Naive thymus-derived CD8-positive, alpha-beta T cell (primary cell): Measurements from ENCODE around the gene TCF7L2. TPM values are rescaled to one million over a fixed set of nuclear protein-coding genes. Genes with fewer than 3 reads are reported as not detected.

Experiments
- ATAC-seq, 2 donors: fragments of 150-1000 bp; cut with Tn5 transposase in 1 of 2; sonication (Bioruptor Pico), chemical (Tn5 transposase) in 1 of 2; 1 replicate in 1 of 2; 2 replicates in 1 of 2; pipeline ENCODE4 v1.10.0; 2021; ENCODE audit warnings: mild to moderate bottlenecking in 2 of 2, moderate library complexity in 2 of 2
- POLR2A ChIA-PET: fragments of 350-600 bp; sonication (Branson Sonifier 250); formaldehyde crosslinking; loops from one replicate; lab custom pipeline; 2021; ENCODE audit warnings: antibody characterized with exemption; lab: Charles Lee
- DNase-seq, 10 donors: peaks; one replicate each; pipeline versions ENCODE4 v3.0.0 to v3.0.0-alpha.2; 2020 to 2022
- H3K27ac Mint-ChIP-seq, 10 donors: one replicate each; pipeline ENCODE4 v1.8.0; 2020 to 2022; ENCODE audit warnings: mild to moderate bottlenecking in 10 of 10, mixed read lengths in 10 of 10, moderate library complexity in 4 of 10, inconsistent platforms in 1 of 10
- H3K27me3 Mint-ChIP-seq, 5 donors: one replicate each; pipeline ENCODE4 v1.8.0; 2021 to 2022; ENCODE audit warnings: mixed read lengths in 5 of 5
- H3K36me3 Mint-ChIP-seq, 3 donors: one replicate each; pipeline ENCODE4 v1.8.0; 2020 to 2022; ENCODE audit warnings: mixed read lengths in 3 of 3, mild to moderate bottlenecking in 2 of 3, inconsistent platforms in 1 of 3
- H3K4me1 Mint-ChIP-seq, 4 donors: one replicate each; pipeline ENCODE4 v1.8.0; 2021 to 2022; ENCODE audit warnings: mixed read lengths in 4 of 4
- H3K4me3 Mint-ChIP-seq, 10 donors: one replicate each; pipeline ENCODE4 v1.8.0; 2020 to 2022; ENCODE audit warnings: mild to moderate bottlenecking in 10 of 10, mixed read lengths in 10 of 10, moderate library complexity in 6 of 10, inconsistent platforms in 1 of 10
- H3K9me3 Mint-ChIP-seq, 9 donors: one replicate each; pipeline ENCODE4 v1.8.0; 2020 to 2022; ENCODE audit warnings: mixed read lengths in 9 of 9, mild to moderate bottlenecking in 3 of 9, inconsistent platforms in 1 of 9, moderate library complexity in 1 of 9
- polyA plus RNA-seq, 3 donors: library from polyadenylated mRNA; unstranded; fragments of 300-500 nt; fragmentation: Illumina TruSeq; gene quantifications; one replicate each; pipeline ENCODE4 v1.2.3, GENCODE V29; 2021
- total RNA-seq, 8 experiments: library from RNA in 2 of 8; stranded (reverse) in 2 of 8; gene quantifications; one replicate each; pipeline ENCODE4 v1.2.3 and lab custom pipeline; 2021 to 2026

Gene TCF7L2
- total and polyA plus RNA-seq, 5 experiments from 2014 or later = 1.6 to 6.0 (median 4.1) TPM

DNA sequence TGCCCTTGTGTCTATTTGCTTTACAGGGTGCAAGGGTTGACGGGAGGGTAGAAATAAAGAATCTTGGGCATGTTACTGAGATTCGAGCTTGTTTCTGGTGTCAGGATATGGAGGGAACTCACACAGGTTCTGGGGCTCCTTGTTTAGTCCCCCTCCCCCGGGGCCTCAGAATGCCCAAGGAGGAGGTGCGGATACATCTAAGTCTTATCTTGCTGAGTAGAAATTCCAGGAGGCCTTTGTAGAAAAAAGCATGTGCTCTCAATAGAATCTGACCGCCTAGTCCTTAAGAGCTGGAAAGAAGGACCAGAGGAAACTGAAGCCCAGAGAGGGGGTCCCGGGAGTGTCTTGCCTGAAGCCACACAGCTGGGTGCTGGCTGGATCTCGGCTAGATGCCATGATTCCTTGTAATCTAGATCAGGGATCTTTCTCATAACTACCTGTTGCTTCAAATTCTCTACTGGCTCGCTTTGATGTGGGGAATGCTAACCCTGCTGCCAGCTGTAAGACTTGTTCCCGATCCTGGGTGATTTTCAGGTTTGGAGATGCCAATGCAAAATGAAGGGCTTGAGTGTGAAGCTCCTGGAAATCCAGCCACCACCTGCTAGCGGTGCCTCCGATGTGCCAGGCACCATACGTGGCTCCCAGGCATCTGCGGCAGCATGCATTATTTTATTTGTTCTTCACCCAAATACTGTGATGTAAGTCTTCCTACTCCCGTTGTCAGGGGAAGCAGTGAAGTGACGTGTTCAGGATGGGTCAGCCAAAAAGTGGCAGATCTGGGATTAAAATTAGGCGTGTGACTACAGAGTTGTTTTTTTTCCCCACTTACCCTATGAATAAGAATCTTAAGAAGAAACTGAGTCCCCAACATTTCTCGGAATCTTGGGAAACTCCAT is 226.0 kb downstream of the TCF7L2 start:
- Mint-ChIP-seq H3K4me3 (no peak overlapping the region), H3K4me1 (peaks cover 0 to 3% (median 0%) of the 10 kb centered on the region in 4 donors), H3K9me3 (no peaks in the 10 kb centered on the region), H3K27ac (no peak overlapping the region), H3K36me3 (no peaks in the 10 kb centered on the region), H3K27me3 (no peaks in the 10 kb centered on the region)
- no peak for ATAC-seq
- DNase-seq = no peak
- POLR2A ChIA-PET = no interaction called here

DNA sequence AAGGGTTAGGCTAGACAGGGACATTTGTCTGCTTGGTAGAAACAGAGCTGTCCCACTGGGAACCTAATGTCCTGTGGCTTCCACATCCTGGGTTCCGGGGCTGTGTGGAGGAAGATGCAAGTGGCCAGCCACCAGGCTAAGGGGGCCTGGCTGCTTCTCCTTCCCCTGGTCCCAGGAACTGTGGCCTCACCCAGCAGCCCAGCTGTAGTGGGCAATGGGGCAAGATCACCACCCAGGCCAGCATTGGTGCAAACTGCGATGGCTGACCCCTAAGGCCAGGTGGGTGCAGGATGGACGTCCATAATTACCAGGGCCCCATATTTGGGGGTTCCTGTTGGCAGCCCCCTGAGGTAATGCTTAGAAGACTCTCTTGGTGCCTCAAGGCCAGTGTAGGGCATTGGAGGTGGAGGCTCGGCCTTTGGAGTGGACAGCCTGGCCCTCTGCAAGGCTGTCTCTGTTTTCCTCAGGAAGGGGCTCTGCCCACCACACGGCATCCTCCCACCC is 226.7 kb downstream of the TCF7L2 start:
- ATAC-seq = no peak
- Mint-ChIP-seq H3K27me3 (no peaks in the 10 kb centered on the region), H3K4me3 (no peak overlapping the region), H3K27ac (no peak overlapping the region), H3K9me3 (no peaks in the 10 kb centered on the region), H3K36me3 (no peaks in the 10 kb centered on the region), H3K4me1 (peaks cover 0 to 3% (median 0%) of the 10 kb centered on the region in 4 donors)
- POLR2A ChIA-PET = no interaction called here
- no peak for DNase-seq

DNA sequence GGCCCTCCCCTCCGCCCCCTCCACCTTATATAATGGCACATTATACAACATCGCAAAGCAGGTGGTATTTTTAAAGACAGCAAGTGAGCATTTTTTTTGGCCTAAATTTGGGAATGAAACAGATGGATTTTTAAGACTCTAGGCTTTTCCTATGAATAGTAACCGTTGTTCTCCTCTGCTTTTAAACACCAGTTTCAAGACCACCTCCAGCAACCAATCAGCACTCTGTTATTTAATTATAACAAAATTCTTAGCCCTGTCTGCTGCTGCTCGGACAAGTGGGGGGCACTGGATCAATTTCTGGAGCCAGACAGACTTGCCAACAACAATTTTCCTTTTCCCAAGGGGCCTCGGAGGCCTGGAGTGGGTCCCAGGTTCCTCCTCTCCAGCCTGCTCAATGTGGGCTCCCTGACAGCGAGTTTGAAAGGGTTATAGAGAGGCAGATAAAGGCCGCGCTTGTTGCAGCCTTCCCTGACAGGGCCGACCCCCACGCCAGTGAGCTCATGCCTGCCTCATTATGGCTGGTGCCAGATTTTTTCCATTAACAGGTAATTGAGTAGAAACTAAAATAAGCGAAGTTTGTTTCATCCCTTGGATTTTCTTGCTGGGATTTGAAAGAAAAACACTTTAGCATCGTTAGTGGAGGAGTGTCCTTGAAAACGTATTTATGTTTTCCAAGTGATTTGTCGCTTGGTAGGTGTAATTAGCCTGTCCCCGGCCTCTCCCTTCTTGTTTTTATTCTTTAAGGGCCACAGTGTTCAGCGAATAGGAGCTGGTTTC is 227.3 kb downstream of the TCF7L2 start:
- POLR2A ChIA-PET = no interaction called here
- Mint-ChIP-seq H3K36me3 (no peaks in the 10 kb centered on the region), H3K4me1 (peaks cover 0 to 3% (median 0%) of the 10 kb centered on the region in 4 donors), H3K9me3 (no peaks in the 10 kb centered on the region), H3K27me3 (no peaks in the 10 kb centered on the region), H3K4me3 (no peak overlapping the region), H3K27ac (no peak overlapping the region)
- ATAC-seq (no peak), DNase-seq (no peak)

DNA sequence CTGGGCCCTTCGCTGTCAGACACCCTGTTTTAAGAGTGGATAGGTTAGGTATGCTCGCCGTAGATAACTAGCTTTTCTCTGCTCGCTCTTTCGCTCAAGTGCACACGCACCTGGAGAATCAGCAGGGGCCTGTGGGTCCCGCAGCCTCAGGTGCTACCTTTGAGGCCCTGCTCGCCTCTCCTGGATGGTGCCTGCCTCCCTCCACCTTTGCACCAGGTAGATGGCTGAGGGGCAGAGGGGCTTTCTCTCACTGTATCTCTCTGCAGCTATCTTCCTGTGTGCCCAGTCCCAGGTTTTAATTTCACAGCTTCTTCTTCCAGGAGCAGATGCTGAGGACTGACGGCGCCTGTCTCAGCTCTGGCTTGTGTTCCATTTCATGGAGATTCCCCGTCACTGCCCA is 227.9 kb downstream of the TCF7L2 start:
- Mint-ChIP-seq H3K27me3 (no peaks in the 10 kb centered on the region), H3K4me3 (no peak overlapping the region), H3K36me3 (no peaks in the 10 kb centered on the region), H3K9me3 (no peaks in the 10 kb centered on the region), H3K4me1 (peaks cover 0 to 3% (median 0%) of the 10 kb centered on the region in 4 donors), H3K27ac (no peak overlapping the region)
- no peak for DNase-seq
- POLR2A ChIA-PET = no interaction called here
- no peak for ATAC-seq

DNA sequence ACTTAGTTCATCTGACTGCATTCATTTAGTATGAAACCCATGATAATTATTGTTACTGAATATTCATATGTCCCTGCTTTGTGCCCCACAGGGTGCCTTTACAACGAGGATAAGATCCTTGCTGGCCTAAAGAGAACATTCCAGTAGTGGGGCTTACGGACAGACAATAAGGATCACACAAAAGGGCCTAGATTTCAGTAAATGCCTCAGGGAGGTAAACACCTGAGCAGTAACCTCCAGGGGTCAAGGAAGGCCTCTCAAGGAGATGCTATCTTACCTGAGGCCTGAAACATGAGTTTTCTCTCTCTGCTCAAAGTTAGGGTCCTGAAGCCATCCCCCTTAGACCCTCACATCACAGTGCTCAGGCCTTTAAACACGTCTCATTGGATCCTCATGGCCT is 228.7 kb downstream of the TCF7L2 start:
- no peak overlapping the region for H3K27ac Mint-ChIP-seq
- POLR2A ChIA-PET = no interaction called here
- no peaks in the 10 kb centered on the region for H3K27me3 Mint-ChIP-seq
- no peak overlapping the region for H3K4me3 Mint-ChIP-seq
- ATAC-seq (no peak), DNase-seq (no peak)
- H3K9me3 Mint-ChIP-seq = no peaks in the 10 kb centered on the region
- peaks cover 0 to under 1% (median 0%) of the 10 kb centered on the region in 3 donors for H3K36me3 Mint-ChIP-seq
- H3K4me1 Mint-ChIP-seq = peaks cover 0 to 3% (median 0%) of the 10 kb centered on the region in 4 donors

DNA sequence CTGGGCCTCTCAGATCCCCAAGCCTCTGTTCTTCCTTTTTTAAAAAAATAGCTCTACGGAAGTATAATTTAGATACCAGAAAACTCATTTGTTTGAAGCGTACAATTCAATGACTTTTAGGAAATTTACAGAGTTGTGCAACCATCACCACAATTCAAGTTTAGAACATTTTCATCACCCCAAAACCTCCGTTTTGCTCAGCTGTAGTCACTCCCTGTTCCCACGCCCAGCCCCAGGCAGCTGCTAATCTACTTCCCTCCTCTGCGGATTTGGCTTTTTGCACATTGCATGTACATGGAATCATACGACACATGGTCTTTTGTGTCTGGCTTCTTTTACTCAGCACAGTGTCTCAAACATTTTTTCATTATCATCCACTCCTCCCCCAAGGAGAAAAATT is 229.2 kb downstream of the TCF7L2 start:
- Mint-ChIP-seq H3K27me3 (no peaks in the 10 kb centered on the region), H3K4me3 (no peak overlapping the region), H3K4me1 (peaks cover 0 to 3% (median 0%) of the 10 kb centered on the region in 4 donors), H3K9me3 (no peaks in the 10 kb centered on the region), H3K36me3 (peaks cover 0 to 2% (median 0%) of the 10 kb centered on the region in 3 donors), H3K27ac (no peak overlapping the region)
- POLR2A ChIA-PET = no interaction called here
- ATAC-seq (no peak), DNase-seq (no peak)

DNA sequence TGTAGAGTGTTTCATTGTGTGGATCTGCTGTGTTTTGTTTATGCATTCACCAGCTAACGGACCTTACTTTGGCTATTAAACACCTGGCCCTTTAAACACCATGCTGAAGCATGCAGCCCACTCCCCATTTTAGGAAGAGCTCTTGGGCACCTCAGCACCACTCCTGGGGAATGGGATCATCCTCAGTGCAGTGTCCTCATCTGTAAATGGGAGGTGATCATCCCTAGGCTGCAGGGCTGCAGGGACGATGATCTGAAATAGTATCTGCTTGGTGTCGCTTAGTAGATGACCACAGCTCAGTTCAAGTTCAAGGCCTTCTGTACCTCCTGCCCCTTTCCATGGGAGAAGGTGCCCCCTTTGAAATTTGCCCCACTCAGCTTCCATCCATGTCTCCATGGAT is 229.9 kb downstream of the TCF7L2 start:
- H3K36me3 Mint-ChIP-seq = peaks cover 0 to 2% (median 0%) of the 10 kb centered on the region in 3 donors
- POLR2A ChIA-PET = no interaction called here
- peaks cover 0 to 3% (median 0%) of the 10 kb centered on the region in 4 donors for H3K4me1 Mint-ChIP-seq
- no peak overlapping the region for H3K27ac Mint-ChIP-seq
- H3K9me3 Mint-ChIP-seq = no peaks in the 10 kb centered on the region
- no peak for DNase-seq
- ATAC-seq = no peak
- H3K27me3 Mint-ChIP-seq = no peaks in the 10 kb centered on the region
- no peak overlapping the region for H3K4me3 Mint-ChIP-seq

DNA sequence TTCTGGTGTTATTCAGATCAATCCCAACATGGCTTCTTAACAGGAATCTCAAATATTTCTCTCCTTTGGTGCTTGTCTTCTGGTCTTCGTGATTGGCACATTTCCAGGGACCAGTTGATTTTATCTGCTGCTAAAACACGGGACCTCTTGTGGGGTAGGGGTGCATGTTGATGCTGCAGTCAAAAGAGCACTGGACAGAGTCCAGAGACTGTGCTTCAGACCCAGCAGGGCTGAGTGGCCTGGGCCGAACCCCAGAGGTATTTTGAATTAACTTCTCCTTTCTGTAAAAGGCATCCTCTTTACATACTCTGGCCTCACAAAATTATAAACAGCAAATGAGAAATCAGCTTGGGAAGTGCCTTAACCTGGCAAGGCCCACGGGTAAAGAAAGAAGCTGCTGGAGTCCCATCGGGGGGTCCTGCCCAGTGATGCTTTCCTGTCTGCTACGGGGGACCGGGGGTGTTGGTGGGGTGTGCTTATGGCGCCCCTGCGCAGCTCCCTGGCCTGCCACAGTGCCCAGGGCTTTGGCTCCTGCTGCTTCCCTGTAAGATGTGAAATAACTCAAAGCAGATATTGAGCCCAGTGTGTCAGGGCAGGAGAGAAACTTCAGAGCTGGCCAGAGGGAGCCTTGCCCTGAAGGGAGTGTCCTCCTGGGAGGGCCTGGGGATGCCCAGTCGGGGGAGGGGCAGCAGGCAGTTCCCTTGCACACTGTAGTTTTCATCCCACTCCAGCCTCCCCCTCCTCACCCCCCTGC is 230.5 kb downstream of the TCF7L2 start:
- Mint-ChIP-seq H3K27me3 (no peaks in the 10 kb centered on the region), H3K4me3 (no peak overlapping the region)

DNA sequence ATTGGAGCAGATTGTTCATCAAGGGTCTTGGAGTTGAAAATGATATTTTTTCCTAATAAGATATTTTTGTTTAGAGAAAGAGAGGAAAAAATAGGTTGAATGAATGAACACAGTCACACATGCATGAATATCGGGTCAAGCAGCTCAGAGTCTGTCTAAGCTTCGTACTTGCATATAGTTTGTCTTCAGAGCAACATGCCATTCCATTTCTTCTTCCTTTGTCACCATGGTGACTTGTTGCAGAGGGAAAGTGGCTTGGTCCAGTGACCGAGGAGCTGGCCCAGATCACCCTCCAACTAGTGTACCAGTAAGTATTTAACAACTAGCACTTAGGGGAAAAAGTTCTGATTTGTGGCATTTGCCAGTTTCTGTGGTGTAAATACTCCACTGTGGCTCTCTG is 232.1 kb downstream of the TCF7L2 start:
- DNase-seq (no peak), ATAC-seq (no peak)
- no peak overlapping the region for H3K27ac Mint-ChIP-seq
- H3K27me3 Mint-ChIP-seq = no peaks in the 10 kb centered on the region
- POLR2A ChIA-PET = no interaction called here
- peaks cover 0 to 2% (median 0%) of the 10 kb centered on the region in 3 donors for H3K36me3 Mint-ChIP-seq
- H3K9me3 Mint-ChIP-seq = peaks cover 0 to 3% (median 0%) of the 10 kb centered on the region in 9 donors
- H3K4me3 Mint-ChIP-seq = no peak overlapping the region
- H3K4me1 Mint-ChIP-seq = peaks cover 0 to 3% (median 0%) of the 10 kb centered on the region in 4 donors

More for the DNA sequence above, 230.5 kb downstream of the TCF7L2 start:
- POLR2A ChIA-PET = no interaction called here
- H3K4me1 Mint-ChIP-seq = peaks cover 0 to 3% (median 0%) of the 10 kb centered on the region in 4 donors
- H3K27ac Mint-ChIP-seq = no peak overlapping the region
- DNase-seq = no peak
- H3K9me3 Mint-ChIP-seq = no peaks in the 10 kb centered on the region
- no peak for ATAC-seq
- peaks cover 0 to 2% (median 0%) of the 10 kb centered on the region in 3 donors for H3K36me3 Mint-ChIP-seq

DNA sequence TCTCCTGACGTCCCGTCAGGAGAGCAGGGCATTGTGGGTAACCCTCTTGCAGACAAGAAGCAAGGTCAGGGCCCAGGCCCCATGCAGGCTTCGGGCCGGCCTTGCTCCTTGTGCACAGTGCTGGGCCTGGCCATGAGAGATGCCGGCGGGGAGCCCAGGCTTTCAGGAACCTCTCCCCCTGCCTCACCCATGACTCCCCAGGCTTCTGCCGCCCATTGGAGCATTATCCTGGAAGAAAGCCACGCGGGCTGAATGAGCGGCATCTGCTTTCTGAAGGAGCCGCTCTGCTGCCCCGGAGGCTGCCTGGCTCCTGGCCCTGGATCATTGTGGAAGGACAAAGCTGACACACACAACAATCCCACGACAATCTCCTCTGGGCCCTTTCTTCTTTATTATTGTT is 233.5 kb downstream of the TCF7L2 start:
- POLR2A ChIA-PET = no interaction called here
- Mint-ChIP-seq H3K4me1 (peaks cover 0 to 3% (median 1%) of the 10 kb centered on the region in 4 donors), H3K9me3 (peaks cover 0 to 3% (median 0%) of the 10 kb centered on the region in 9 donors), H3K27me3 (peaks cover 0 to under 1% (median 0%) of the 10 kb centered on the region in 5 donors), H3K4me3 (no peak overlapping the region), H3K27ac (no peak overlapping the region), H3K36me3 (peaks cover 0 to 2% (median 0%) of the 10 kb centered on the region in 3 donors)
- DNase-seq (no peak), ATAC-seq (no peak)

DNA sequence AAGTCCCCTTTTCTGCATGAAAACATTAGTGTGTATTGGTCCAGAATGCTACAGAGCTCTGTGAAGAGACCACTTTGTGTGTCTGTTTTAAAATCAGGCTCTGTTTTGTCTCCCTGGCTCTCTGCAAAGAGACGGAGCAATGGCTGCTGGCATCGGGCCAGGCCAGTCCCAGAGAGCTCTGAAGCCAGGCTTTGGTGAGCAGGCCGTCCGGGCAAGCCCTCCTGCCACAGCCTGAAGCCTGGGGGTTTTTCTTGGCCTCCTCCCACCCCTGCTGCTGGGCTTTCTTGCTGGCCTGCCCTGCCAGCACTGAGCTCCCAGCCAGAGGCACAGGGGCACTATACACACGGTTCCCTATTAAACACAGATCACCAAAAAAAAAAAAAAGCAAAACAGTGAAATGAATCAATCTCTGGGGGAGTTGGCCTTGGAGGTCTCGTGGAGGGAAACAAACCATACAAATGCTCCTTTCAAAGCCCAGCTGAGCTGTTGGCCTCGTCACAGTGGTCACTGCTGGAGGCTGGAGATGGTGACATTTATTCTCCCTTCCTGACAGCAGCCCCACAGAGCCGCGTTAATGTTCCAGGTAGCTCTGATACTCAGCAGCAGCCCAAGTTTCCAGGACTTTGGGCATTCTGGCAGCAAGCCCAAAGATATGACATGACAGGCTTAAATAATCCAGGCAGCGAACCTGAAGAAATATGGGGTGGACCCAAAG is 237.2 kb downstream of the TCF7L2 start:
- Mint-ChIP-seq H3K4me3 (no peak overlapping the region), H3K27ac (no peak overlapping the region), H3K9me3 (peaks cover 0 to 10% (median 0%) of the 10 kb centered on the region in 9 donors), H3K36me3 (peaks cover 0 to 2% (median 0%) of the 10 kb centered on the region in 3 donors), H3K27me3 (peaks cover 0 to 7% (median 2%) of the 10 kb centered on the region in 5 donors), H3K4me1 (peaks cover 0 to 2% (median 0%) of the 10 kb centered on the region in 4 donors)
- ATAC-seq (no peak), DNase-seq (no peak)
- POLR2A ChIA-PET = no interaction called here

DNA sequence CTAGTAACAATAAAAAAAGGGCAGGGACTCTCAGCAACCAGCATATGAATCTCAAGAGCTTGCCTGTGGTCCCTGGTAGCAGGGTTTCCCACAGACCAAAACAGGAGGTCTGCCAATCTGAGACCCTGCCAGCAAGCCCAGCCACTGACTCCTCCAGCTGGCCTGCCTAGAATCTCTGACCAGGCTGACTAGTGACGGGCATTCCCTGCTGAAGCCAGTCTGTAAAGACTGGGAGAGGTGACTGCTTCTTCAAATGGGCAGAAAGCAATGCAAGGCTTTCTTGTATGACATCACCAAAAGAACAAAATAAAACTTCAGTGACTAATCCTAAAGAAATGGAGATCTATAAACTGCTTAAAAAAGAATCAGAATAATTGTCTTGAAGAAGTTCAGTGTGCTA is 249.4 kb downstream of the TCF7L2 start:
- DNase-seq (no peak), ATAC-seq (no peak)
- H3K4me3 Mint-ChIP-seq = no peak overlapping the region
- no peaks in the 10 kb centered on the region for H3K4me1 Mint-ChIP-seq
- peaks cover 10 to 42% (median 27%) of the 10 kb centered on the region in 9 donors for H3K9me3 Mint-ChIP-seq
- H3K36me3 Mint-ChIP-seq = peaks cover 0 to 49% (median 5%) of the 10 kb centered on the region in 3 donors
- peaks cover 2 to 19% (median 5%) of the 10 kb centered on the region in 5 donors for H3K27me3 Mint-ChIP-seq
- POLR2A ChIA-PET = no interaction called here
- H3K27ac Mint-ChIP-seq = no peak overlapping the region
